NCI-H1105 (cell line): ENCODE measurements around the gene KRT13.
"Not testable (repeated sequence)": the region's sequence is repeated elsewhere in the genome, so short reads cannot be mapped to it uniquely, and the experiment has no call there.

Experiments used
- DNase-seq: peaks from one replicate; lab custom pipeline; 2025; lab: John Stamatoyannopoulos, UW

Gene KRT13

DNA sequence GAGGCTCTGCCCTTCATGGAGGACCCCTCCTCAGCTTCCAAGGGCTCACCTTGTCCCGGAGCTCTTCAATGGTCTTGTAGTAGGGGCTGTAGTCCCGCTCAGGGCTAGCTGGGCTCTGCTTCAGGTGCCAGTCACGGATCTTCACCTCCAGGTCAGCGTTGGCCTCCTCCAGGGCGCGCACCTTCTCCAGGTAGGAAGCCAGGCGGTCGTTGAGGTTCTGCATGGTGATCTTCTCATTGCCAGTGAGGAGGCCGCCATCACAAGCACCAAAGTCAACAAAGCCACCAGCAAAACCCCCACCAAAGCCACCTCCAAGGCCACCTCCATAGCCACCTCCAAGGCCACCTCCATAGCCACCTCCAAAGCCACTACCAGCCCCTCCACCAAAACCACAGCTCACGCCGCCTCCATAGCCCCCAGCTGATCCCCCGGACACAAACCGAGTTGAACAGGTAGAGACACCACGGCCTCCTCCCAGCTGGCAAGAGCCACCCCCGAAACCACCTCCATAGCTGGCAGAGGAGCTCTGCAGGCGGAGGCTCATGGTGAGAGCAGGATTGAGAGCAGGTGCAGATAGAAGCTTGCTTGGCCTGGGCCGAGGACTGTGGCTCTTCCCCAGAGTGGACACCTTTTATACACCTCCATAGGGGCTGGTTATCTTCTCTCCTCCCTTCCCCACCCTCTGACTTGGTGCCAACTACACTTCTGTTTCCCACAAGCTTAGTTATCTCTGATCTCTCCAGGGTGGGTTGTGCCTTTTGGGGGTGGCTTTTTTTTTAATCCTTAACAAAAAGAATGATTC, at the start of gene KRT13:
Gene KRT13, minus strand, starts transcription at position 606 of the 802 bp plus-strand sequence. Its CDS starts 62 bp downstream, at position 544.
- DNase-seq: no peak

- no peak for DNase-seq
These were observed 48.7 kb upstream of the KRT13 start for GRCh38 chr17:41553987-41554680.

DNA sequence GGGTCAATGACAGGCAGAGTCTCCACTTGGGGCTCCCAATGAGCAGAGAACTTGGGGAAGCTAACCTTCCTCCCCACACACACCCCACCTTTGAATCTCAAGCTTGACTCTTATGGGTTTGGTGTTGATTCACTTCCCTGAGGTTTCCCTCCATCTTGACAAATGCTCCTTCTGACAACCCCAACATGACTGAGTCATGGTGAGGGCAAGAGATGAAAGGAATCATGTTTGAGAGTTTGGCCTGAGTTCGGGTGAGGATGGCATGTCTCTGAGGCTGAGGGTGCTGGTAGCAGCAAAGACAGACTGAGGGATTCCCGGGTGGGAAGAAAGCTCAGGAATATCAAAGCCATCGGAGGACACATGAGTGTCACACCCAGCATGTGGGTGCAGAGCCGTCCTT, 47.8 kb upstream of the KRT13 start:
- no peak for DNase-seq

GRCh38 chr17:41552455-41552854, 47.0 kb upstream of the KRT13 start:
- DNase-seq: no peak

DNA sequence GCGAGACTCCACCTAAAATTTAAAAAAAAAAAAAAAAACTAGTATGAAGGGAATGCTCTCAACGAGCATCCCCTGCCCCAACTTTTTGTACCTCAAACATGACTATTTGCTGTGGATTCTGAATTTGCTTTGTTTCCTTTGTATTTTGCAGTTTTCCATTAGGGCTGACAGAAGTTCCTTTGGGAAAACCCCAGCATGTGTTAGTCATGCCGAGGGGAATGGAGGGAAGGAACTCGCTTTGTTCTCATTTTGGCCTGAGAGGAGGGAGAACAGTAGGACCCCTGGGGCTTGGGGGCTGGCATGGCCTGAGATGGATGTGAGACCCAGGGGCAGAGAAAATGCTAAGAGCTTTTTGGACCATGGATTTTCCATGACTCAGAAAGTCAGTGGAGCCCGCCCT, 46.0 kb upstream of the KRT13 start:
- DNase-seq: no peak

DNA sequence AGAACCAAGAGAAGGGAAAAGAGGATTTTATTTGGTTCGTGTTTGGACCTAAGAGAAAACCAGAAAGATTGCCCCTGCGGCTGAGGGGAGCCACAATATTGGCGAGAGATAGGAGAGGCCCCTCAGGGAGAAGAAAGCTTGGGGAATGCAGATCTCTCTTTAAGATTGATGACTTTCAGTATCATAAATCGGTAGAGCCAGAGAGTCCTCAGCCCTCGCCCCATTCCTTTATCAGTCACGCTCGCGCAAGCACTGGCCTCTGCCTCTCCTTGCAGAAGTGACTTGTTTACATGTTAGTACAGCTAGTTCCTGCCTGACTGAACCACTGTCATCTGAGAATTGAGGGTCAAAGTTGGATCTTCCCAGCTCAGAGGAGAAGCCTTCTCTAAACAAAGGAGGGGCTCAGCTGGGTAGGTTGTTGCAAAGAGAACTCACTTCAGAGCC, 44.2 kb upstream of the KRT13 start:
- no peak for DNase-seq

DNA sequence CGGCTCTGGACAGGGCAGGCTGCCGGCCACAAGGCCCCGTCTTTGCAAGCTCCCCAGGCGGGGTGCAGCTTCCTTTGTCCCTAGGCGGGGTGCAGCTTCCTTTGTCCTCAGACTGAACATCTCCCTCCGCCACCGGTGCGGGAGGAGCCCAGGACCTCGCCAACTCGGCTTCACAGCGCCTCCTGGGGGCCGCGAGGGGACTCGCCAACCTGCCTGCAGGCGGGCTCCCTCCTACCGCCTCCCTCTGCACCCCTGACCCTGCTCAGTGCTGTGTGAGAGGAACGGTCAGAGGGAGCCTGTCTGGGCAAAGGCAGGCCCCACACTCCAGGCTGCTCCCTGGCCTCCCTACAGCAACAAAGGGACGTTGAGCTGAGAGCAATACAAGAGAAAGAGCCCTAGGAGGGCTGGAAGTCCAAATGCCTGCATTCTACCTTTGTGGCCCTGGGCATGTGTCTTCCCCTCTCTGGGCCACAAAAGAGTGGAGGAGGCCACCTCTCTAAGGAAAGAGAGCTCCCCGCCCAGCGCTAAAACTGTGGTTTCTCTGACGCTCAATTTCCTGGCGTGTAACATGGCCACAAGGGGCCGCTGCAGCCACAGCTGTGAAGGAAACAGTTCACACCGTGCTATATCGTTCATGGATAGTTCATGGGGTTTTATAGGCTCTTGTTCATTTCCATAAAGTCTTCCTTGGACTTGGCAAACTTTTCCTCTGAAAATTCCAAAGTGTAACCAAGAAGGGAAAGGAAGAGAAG, 43.6 kb upstream of the KRT13 start:
- peak; percentile 37 for DNase-seq

- no peak for DNase-seq
These were observed 42.8 kb upstream of the KRT13 start for GRCh38 chr17:41547921-41548843.

- no peak for DNase-seq
These were observed 42.0 kb upstream of the KRT13 start for GRCh38 chr17:41547378-41547841.

GRCh38 chr17:41546819-41547218, 41.4 kb upstream of the KRT13 start:
- DNase-seq: no peak

DNA sequence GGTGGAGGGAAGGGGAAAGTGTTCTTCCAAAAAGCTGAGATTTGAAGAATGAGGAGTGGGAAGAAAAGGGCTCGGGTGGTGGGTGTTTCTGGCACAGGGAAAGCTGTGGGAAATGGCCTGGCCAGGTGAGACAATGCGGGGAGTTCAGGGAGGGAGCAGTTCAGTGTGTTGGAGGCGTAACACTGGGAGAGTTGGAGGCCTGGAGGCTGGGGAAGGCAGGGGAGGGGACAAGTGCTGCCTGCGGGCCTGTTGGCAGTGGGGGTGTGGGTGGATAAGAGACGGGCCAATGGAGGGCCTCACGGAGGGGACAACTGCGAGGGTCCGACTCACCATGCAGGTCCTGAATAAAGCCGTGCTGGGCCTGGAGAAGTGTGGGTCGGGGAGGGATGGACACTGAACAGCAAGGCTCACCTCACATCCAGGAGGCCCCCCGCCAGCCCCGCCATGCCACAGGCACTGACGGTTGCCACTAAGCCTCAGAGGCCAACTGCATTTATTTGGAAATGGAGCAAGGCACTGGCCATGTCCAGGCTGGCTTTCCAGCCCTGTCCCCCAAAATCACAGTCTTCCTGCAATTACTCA, 40.5 kb upstream of the KRT13 start:
- DNase-seq: no peak

DNA sequence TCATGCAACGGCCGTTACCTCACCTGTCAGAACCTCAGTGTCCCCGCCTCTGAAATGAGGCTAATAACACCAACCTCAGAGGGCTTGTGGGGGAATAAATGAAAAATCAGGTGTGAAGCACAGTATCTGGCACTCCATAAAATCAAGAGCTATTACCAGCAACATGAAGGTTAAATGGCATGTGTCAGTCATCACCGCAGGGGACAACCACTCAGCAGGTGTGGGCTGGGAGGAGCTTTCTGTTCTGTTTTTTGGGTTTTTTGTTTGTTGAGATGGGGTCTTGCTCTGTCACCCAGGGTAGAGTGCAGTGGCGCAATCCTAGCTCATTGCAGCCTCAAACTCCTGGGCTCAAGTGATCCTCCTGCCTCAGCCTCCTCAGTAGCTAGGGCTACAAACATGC, 39.5 kb upstream of the KRT13 start:
- no peak for DNase-seq

DNA sequence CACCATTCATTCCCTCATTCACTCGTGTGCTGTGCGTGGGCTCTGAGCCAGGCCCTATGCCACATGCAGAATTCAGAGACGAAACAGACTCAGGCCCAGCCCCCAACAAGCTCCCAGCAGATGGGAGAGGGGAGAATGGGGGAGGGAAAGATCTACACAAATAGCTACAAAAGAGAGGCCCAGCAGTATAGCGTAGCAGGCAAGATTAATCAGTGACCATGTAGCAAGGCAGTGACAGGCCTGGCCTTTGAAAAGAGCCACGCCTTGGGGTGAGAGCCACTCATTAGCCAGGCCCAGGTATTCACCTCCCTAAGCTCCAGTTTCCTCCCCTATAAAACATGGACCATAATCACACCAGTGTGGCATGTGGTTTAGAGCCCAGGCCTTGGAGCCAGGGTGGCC, 39.1 kb upstream of the KRT13 start:
- DNase-seq: peak; percentile 51

DNA sequence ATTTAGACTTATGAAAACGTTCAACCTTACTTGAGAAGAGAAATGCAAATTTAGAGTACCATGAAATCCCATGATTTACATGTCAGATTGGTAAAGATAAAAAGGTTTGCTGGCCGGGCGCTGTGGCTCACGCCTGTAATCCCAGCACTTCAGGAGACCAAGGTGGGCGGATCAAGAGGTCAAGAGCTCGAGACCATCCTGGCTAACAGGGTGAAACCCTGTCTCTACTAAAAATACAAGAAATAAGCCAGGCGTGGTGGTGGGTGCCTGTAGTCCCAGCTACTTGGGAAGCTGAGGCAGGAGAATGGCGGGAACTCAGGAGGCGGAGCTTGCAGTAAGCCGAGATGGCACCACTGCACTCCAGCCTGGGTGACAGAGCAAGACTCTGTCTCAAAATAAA, 37.4 kb upstream of the KRT13 start:
- not testable (repeated sequence) for DNase-seq

DNA sequence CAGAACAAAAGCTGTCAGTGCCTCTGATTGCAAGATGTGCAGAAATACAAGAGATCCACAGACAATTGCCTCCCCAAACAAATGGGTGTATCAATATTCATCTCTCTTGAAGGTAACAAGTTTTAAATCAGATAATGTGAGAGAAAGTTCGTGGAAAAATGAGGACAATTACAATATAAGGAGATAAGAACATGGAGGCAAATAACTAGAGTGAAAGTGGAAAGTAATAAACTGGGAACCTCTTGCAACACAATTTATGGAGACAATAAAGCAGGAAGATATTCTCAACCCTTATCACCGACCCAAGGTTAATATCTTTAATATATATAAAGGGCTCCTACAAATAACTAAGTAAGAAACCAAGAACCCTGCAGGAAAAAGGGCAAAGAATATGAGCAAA, 36.9 kb upstream of the KRT13 start:
- DNase-seq: no peak

GRCh38 chr17:41540921-41541625, 35.7 kb upstream of the KRT13 start:
- no peak for DNase-seq

DNA sequence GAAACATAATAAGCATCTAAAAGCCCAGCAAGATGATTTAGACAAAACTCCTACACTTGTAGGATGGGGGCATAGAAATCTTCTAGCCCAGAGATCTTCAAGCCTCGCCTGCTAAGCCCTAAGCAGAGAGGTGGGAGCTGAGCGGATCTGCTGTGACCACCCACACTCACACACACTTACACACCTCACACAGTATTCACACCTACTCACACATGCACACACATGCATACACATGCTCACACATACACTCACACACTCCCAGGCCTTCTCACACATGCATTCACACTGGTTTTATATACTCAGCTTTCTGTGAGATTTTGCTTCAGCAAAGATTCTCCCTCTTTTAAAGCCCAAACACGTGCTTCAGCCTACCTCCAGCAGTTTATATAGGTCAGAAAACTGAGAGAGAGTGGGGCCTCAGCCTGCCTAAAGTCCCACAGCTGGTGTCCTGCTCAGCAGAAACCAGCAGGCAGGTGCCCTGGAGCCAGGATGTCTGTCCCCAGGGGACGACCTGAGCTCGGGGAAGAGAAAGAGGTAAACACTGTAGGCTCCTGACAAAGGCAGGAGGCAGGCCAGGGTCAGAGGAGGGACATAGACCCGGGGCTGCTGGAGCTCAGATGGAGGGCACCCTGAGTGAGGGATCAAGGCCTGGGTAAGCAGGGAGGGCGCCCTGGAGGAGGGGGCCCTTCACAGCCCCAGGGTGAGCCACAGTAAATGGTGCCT, 34.7 kb upstream of the KRT13 start:
- no peak for DNase-seq

GRCh38 chr17:41539071-41539492, 33.7 kb upstream of the KRT13 start:
- no peak for DNase-seq

DNA sequence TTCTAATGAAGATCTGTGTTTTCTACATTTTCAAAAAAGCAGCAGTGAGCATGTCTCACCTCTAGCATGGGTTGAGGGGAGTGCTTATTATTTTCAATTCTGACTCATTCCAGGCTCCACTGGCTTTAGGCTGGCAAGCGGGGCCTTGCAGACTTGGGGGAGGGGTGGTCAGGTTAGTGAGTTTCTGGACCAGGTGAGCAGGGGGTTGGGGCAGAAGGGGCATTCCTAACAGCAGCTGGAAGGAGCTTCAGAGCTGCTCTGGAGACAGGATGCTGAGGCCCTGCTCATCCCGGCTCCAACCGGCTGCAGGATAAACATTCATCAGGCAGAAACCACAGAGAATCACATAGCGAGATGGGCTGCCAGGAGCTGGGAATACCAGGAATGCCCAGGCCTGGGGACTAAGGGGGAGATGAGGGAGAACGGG, 33.2 kb upstream of the KRT13 start:
- DNase-seq: no peak

- DNase-seq: no peak
These were observed 32.6 kb upstream of the KRT13 start for GRCh38 chr17:41537990-41538389.
